Gastroesophageal sphincter (tissue), 4 donors: ENCODE results near the gene TNFRSF4. TPM values are rescaled to one million over a fixed set of nuclear protein-coding genes. Genes with fewer than 3 reads are reported as not detected.
A peak's percentile ranks its signal among the peaks of the same experiment; 100 is the strongest.

Source experiments
- ATAC-seq: fragments of 150-250 bp; one replicate; pipeline ENCODE4 v1.9.1; 2016; ENCODE audit warnings: mild to moderate bottlenecking, moderate library complexity
- H3K27ac ChIP-seq, 4 donors: fragments of 200-600 bp; sonication (generic) in 3 of 4; 1 replicate in 3 of 4; 2 replicates in 1 of 4; pipeline ENCODE4 v1.5.1; 2016 to 2019
- H3K27me3 ChIP-seq: fragments of 200-600 bp; sonication (generic); one replicate; pipeline ENCODE4 v1.5.1; 2019
- H3K36me3 ChIP-seq, 2 donors: fragments of 200-600 bp; sonication (generic); one replicate each; pipeline ENCODE4 v1.5.1; 2019; ENCODE audit warnings: control low read depth in 1 of 2
- H3K4me1 ChIP-seq, 3 donors: fragments of 200-600 bp; sonication (generic); 1 replicate in 2 of 3; 2 replicates in 1 of 3; pipeline ENCODE4 v1.5.1; 2016 to 2019; ENCODE audit warnings: control low read depth in 2 of 3
- H3K4me3 ChIP-seq, 2 donors: fragments of 200-600 bp; sonication (generic); one replicate each; pipeline ENCODE4 v1.5.1; 2019; ENCODE audit warnings: mild to moderate bottlenecking in 1 of 2, moderate library complexity in 1 of 2
- H3K9me3 ChIP-seq, 3 donors: fragments of 200-600 bp; sonication (generic); one replicate each; pipeline ENCODE4 v1.5.1; 2017 to 2019; ENCODE audit warnings: control low read depth in 2 of 3
- EP300 ChIP-seq: sonication (generic); formaldehyde crosslinking; IDR thresholded peaks from one replicate; pipeline ENCODE4 v1.6.1; 2017; ENCODE audit warnings: antibody characterized with exemption, mild to moderate bottlenecking
- POLR2A ChIP-seq, 2 donors: fragments of 450-650 bp; IDR thresholded peaks; one replicate each; pipeline ENCODE4 v1.6.1; 2017; ENCODE audit warnings: antibody characterized with exemption in 2 of 2, mild to moderate bottlenecking in 2 of 2, moderate library complexity in 1 of 2
- POLR2AphosphoS5 ChIP-seq: sonication (generic); formaldehyde crosslinking; IDR thresholded peaks from one replicate; pipeline ENCODE4 v1.6.1; 2017; ENCODE audit warnings: antibody characterized with exemption
- WGBS, 2 donors: methylation state at CpG; one replicate each; pipeline ENCODE4 v1.1.5; 2018; ENCODE audit warnings: low coverage in 1 of 2; 5-methylcytosine and 5-hydroxymethylcytosine counted together
- total RNA-seq, 4 donors: library from RNA; depleted of rRNA; stranded (reverse); fragments of >200 nt; gene quantifications; one replicate each; pipeline ENCODE4 v1.1.0, GENCODE V29; 2016
- TF ChIP-seq, protein P1 (sequence below), 4 experiments: fragments of 200-600 bp in 2 of 4; fragments of 450-650 bp in 2 of 4; sonication (generic) in 1 of 4; IDR thresholded peaks; one replicate each; pipeline ENCODE4 v1.5.1; 2017 to 2019; ENCODE audit warnings: antibody characterized with exemption in 4 of 4, mild to moderate bottlenecking in 2 of 4, moderate library complexity in 2 of 4

The TNFRSF4 gene
- total RNA-seq, 4 donors from 2014 or later = 0.93 to 1.6 (median 1.3) TPM

DNA sequence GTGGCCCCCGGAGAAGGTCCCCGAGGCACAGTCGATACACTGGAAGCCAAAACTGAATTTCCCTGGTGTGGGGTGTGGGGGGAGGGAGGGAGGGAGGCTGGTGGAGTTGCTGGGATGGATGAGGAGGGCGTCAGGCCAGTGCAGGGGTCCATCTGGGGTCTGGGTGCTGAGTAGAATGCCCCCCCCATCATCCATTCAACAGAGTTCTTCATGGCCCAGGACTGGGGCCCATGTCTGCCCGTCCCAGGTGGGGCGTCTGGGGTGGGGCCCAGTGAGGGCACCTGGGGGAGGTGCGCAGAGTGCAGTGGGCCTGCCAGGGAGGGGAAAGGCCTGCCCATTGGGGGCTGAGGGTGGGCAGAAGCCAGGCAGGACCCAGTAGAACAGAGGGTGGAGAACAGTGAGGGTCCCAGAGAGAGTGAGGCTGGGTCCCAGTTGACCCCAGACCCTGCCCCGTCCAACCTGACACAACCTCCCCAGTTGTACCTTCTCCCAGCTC lies 9.5 kb downstream of the TNFRSF4 start:
- no peak for ATAC-seq
- H3K4me3 ChIP-seq = no peak overlapping the region
- no peaks in the 10 kb centered on the region for H3K9me3 ChIP-seq
- no peaks in the 10 kb centered on the region for H3K36me3 ChIP-seq
- H3K4me1 ChIP-seq = peaks cover 0 to 42% (median 6%) of the 10 kb centered on the region in 3 donors
- peaks cover 89% of the 10 kb centered on the region for H3K27me3 ChIP-seq
- no CpG with 5 or more reads among the region's 8 CpGs for WGBS, 2 donors
- TF ChIP-seq POLR2AphosphoS5 (no peak), EP300 (no peak), POLR2A (IDR thresholded peaks at IDR 0.05) (no peak)
- TF ChIP-seq, protein P1, sequence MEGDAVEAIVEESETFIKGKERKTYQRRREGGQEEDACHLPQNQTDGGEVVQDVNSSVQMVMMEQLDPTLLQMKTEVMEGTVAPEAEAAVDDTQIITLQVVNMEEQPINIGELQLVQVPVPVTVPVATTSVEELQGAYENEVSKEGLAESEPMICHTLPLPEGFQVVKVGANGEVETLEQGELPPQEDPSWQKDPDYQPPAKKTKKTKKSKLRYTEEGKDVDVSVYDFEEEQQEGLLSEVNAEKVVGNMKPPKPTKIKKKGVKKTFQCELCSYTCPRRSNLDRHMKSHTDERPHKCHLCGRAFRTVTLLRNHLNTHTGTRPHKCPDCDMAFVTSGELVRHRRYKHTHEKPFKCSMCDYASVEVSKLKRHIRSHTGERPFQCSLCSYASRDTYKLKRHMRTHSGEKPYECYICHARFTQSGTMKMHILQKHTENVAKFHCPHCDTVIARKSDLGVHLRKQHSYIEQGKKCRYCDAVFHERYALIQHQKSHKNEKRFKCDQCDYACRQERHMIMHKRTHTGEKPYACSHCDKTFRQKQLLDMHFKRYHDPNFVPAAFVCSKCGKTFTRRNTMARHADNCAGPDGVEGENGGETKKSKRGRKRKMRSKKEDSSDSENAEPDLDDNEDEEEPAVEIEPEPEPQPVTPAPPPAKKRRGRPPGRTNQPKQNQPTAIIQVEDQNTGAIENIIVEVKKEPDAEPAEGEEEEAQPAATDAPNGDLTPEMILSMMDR (IDR thresholded peaks at IDR 0.05) = no peak
- H3K27ac ChIP-seq = no peak overlapping the region

DNA sequence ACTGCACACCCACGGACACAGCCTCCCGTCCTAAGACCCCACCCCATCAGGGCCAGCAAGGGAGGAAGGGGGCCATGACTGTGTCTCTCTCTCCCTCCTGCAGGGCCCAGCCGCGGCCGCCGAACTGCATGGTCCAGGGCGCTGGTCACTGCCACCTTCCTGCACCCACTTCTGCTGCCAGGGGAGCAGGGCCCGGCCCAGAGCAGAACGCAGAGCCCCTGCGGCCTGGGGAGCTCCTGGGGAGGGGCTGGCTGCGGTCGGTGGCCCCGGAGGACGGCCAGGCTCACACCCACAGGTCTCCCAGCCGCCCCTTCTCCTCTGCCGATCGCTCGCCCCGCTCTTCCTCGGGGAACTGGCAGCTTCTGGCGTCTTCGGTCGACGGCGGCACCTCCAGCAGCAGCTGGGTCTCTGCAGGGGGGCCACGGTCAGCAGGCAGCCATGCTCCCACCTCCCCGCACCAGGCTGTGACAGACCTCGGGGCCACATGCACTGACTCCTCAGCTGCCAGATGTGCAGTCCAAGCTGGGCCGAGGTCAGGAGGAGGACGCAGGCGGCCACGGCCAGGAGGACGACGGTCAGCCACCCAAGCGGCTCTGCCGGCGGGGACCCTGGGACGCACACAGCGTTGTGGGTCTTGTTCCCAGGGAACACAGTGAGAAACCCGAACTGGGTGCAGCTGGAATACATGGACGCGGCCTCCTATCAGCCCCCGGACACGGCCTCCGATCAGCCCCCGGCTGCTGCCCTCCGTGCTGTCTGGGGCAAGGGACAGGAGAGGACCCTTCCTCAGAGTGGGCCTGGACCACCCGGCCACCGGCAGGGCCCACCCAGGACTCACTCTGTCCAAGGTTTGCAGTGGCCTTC lies 10.2 kb downstream of the TNFRSF4 start:
- H3K9me3 ChIP-seq = no peaks in the 10 kb centered on the region
- TF ChIP-seq, protein P1 (IDR thresholded peaks at IDR 0.05) = no peak
- TF ChIP-seq POLR2A (IDR thresholded peaks at IDR 0.05) (no peak), POLR2AphosphoS5 (no peak), EP300 (no peak)
- ATAC-seq = no peak
- H3K4me3 ChIP-seq = no peak overlapping the region
- no peaks in the 10 kb centered on the region for H3K36me3 ChIP-seq
- WGBS, 2 donors = 43 to 81% methylated on average over 1 to 10 of the region's 49 CpGs
- peaks cover 0 to 42% (median 6%) of the 10 kb centered on the region in 3 donors for H3K4me1 ChIP-seq
- H3K27ac ChIP-seq = no peak overlapping the region
- H3K27me3 ChIP-seq = peaks cover 92% of the 10 kb centered on the region

DNA sequence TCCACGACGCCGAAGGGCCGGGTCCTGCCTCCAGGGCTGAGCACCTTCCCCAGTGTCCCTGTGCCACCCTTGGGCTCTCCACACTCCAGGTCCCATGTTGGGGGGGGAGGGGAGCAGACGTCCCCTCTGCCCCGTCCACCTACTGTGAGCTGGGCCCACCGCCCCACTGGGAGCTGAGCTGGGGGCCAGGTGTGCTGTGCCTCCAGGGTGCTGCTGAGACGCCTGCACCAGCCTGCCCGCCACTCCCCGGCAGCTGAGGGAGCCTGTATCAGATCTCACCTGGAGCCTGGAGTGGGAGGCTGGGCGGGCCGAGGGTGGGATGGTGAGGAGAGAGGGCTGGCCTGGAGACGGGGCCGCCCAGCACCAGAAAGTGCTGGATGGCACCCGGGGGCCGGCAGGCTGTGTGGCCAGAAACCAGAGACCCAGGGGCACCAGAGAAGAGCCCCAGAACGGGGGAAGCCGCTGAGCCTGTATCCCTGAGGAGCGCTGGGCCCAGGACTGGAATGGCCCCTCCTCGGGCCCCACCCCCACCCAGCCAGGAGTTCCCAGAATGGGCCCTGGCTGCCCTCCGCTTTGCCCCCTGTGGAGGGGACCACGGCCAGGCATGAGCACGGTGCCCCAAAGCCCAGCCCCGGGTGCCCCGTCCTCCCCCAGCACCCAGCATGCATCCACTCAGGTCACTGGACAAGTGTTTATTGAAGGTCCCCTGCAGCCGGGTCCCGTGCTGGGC lies 11.0 kb downstream of the TNFRSF4 start:
- H3K4me1 ChIP-seq = peaks cover 0 to 34% (median 6%) of the 10 kb centered on the region in 3 donors
- no CpG with 5 or more reads among the region's 27 CpGs for WGBS, 2 donors
- peaks cover 84% of the 10 kb centered on the region for H3K27me3 ChIP-seq
- H3K4me3 ChIP-seq = no peak overlapping the region
- no peaks in the 10 kb centered on the region for H3K36me3 ChIP-seq
- no peak for ATAC-seq
- no peak for TF ChIP-seq POLR2AphosphoS5
- TF ChIP-seq POLR2A (IDR thresholded peaks at IDR 0.05) = no peak
- TF ChIP-seq EP300 = no peak
- TF ChIP-seq, protein P1 (IDR thresholded peaks at IDR 0.05) = no peak
- no peaks in the 10 kb centered on the region for H3K9me3 ChIP-seq
- H3K27ac ChIP-seq = no peak overlapping the region

DNA sequence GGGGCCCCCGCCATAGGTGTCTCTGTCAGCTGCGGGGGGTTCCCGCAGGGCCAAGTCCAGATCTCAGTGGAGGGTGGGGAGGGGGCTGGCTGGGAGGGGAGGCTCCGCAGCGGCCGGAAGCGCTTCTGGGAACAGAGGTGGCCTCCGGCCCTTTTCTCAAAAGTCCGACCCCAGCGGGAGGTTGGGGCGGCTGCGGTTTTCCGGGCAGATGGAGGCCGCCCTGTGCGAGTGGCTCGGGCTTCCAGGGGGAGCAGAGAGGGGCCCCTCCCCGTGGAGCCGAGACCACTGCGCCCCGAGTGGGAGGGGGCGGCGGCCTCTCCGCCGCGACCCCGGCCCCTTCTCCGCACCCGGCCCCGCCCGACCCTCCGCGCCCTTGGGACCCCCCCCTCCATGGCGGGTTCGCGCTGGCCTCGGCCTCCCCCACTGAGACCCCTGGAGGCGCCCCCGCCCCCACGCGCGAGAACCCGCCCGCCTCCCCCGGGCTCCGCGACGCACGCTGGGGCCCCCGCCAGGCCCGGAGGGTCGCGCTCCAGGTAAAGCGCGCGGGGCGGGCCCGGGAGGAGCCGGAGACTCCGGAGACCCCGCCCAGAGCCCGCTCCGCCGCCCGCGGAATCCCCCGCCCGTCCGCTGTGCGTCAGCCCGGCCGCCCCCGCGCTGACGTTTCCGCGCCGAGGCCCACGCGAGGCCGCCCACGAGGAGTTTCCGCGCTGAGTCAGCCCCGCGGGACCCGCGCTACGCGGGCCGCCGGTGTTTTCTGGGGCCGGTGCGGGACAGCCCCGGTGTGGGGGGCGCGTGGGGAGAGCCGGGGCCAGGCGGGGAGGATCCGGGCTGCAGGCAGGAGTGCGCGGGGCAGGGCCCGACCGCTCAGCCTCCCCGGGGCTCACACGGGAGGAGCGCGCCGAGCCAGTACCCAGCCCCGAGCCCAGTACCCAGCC lies 12.8 kb downstream of the TNFRSF4 start:
- Histone ChIP-seq H3K27ac (peak overlapping the region in 1 of 4 donors; percentile 56), H3K36me3 (no peaks in the 10 kb centered on the region), H3K4me1 (peaks cover 0 to 21% (median 1%) of the 10 kb centered on the region in 3 donors), H3K4me3 (peak overlapping the region; percentile 27 to 58), H3K9me3 (no peaks in the 10 kb centered on the region), H3K27me3 (peaks cover 66% of the 10 kb centered on the region)
- peak; percentile 47 for ATAC-seq
- TF ChIP-seq POLR2AphosphoS5 (no peak), EP300 (no peak), POLR2A (IDR thresholded peaks at IDR 0.05) (no peak)
- TF ChIP-seq, protein P1 (IDR thresholded peaks at IDR 0.05) = no peak
- no CpG with 5 or more reads among the region's 109 CpGs for WGBS, 2 donors
